H9 (cell line): ENCODE results near the gene MLIP. TPM values are rescaled to one million over a fixed set of nuclear protein-coding genes. Genes with fewer than 3 reads are reported as not detected.

Experiments
- DNase-seq: peaks from one replicate; pipeline ENCODE4 v3.0.0-alpha.2; 2017
- H2AFZ ChIP-seq: one replicate; pipeline ENCODE4 v1.6.1; 2013; ENCODE audit warnings: mild to moderate bottlenecking, low read length, control low read depth, moderate library complexity
- H2AK5ac ChIP-seq: 2 replicates; pipeline ENCODE4 v1.6.1; 2013; ENCODE audit warnings: low read length, control low read depth, mixed read lengths; ENCODE audit not compliant: insufficient read length
- H2BK120ac ChIP-seq: one replicate; pipeline ENCODE4 v1.6.1; 2013; ENCODE audit warnings: low read depth, mild to moderate bottlenecking, low read length, control low read depth, inconsistent platforms; ENCODE audit not compliant: poor library complexity, severe bottlenecking
- H2BK12ac ChIP-seq: 2 replicates; pipeline ENCODE4 v1.6.1; 2013; ENCODE audit warnings: low read length, control low read depth, mixed read lengths, low read depth; ENCODE audit not compliant: insufficient read length
- H2BK15ac ChIP-seq: 2 replicates; pipeline ENCODE4 v1.6.1; 2013; ENCODE audit warnings: low read depth, low read length, control low read depth
- H2BK20ac ChIP-seq: one replicate; pipeline ENCODE4 v1.6.1; 2013; ENCODE audit warnings: low read depth, mild to moderate bottlenecking, low read length, control low read depth, inconsistent platforms; ENCODE audit not compliant: poor library complexity, severe bottlenecking
- H2BK5ac ChIP-seq: 2 replicates; pipeline ENCODE4 v1.6.1; 2013; ENCODE audit warnings: low read length, control low read depth, mixed read lengths; ENCODE audit not compliant: insufficient read length
- H3K14ac ChIP-seq: 2 replicates; pipeline ENCODE4 v1.6.1; 2013; ENCODE audit warnings: low read length, control low read depth; ENCODE audit not compliant: insufficient read depth
- H3K18ac ChIP-seq: 2 replicates; pipeline ENCODE4 v1.6.1; 2013; ENCODE audit warnings: low read depth, mild to moderate bottlenecking, mixed read lengths, low read length, control low read depth; ENCODE audit not compliant: insufficient read length
- H3K23ac ChIP-seq: 2 replicates; pipeline ENCODE4 v1.6.1; 2013; ENCODE audit warnings: low read length, control low read depth, mixed read lengths, low read depth; ENCODE audit not compliant: insufficient read length
- H3K23me2 ChIP-seq: 2 replicates; pipeline ENCODE4 v1.6.1; 2013; ENCODE audit warnings: low read depth, mild to moderate bottlenecking, mixed read lengths, low read length, control low read depth; ENCODE audit not compliant: insufficient read length, poor library complexity, severe bottlenecking
- H3K27ac ChIP-seq: 2 replicates; pipeline ENCODE4 v1.5.1; 2013; ENCODE audit warnings: low read length, control low read depth, mixed read lengths, low read depth; ENCODE audit not compliant: insufficient read length
- H3K27me3 ChIP-seq: 2 replicates; pipeline ENCODE4 v1.6.1; 2013; ENCODE audit warnings: low read length, control low read depth, inconsistent platforms; ENCODE audit not compliant: insufficient read depth
- H3K4ac ChIP-seq: 2 replicates; pipeline ENCODE4 v1.6.1; 2013; ENCODE audit warnings: low read depth, mild to moderate bottlenecking, control low read depth, inconsistent platforms, low read length, moderate library complexity
- H3K4me1 ChIP-seq: 2 replicates; pipeline ENCODE4 v1.6.1; 2013; ENCODE audit warnings: low read length, control low read depth, inconsistent platforms; ENCODE audit not compliant: insufficient read depth
- H3K4me2 ChIP-seq: 2 replicates; pipeline ENCODE4 v1.6.1; 2013; ENCODE audit warnings: low read length, control low read depth, mixed read lengths; ENCODE audit not compliant: insufficient read length, insufficient read depth
- H3K56ac ChIP-seq: 2 replicates; pipeline ENCODE4 v1.6.1; 2013; ENCODE audit warnings: low read depth, mild to moderate bottlenecking, mixed read lengths, low read length, control low read depth; ENCODE audit not compliant: insufficient read length
- H3K79me1 ChIP-seq: 2 replicates; pipeline ENCODE4 v1.6.1; 2013; ENCODE audit warnings: low read depth, mild to moderate bottlenecking, moderate library complexity, low read length, control low read depth, inconsistent platforms; ENCODE audit not compliant: insufficient read depth, poor library complexity, severe bottlenecking
- H3K79me2 ChIP-seq: 2 replicates; pipeline ENCODE4 v1.6.1; 2013; ENCODE audit warnings: low read length, control low read depth, inconsistent platforms; ENCODE audit not compliant: insufficient read depth
- H3K9ac ChIP-seq: 2 replicates; pipeline ENCODE4 v1.6.1; 2013; ENCODE audit warnings: low read length, control low read depth, mixed read lengths; ENCODE audit not compliant: insufficient read length; ENCODE audit errors: extremely low read depth
- H3K9me3 ChIP-seq: one replicate; pipeline ENCODE4 v1.6.1; 2013; ENCODE audit warnings: low read depth, low read length, inconsistent platforms; ENCODE audit not compliant: control insufficient read depth
- H3T11ph ChIP-seq: one replicate; pipeline ENCODE4 v1.6.1; 2013; ENCODE audit warnings: mild to moderate bottlenecking, low read length, control low read depth, inconsistent platforms
- H4K20me1 ChIP-seq: one replicate; pipeline ENCODE4 v1.6.1; 2013; ENCODE audit not compliant: control insufficient read depth, insufficient read length, insufficient read depth
- H4K5ac ChIP-seq: 2 replicates; pipeline ENCODE4 v1.6.1; 2013; ENCODE audit warnings: low read depth, mild to moderate bottlenecking, mixed read lengths, low read length, control low read depth; ENCODE audit not compliant: insufficient read length
- H4K8ac ChIP-seq: replicated peaks from 2 replicates; pipeline ENCODE4 v1.6.1; 2013; ENCODE audit warnings: low read length, control low read depth, mixed read lengths, low read depth; ENCODE audit not compliant: insufficient read length
- H4K91ac ChIP-seq: 2 replicates; pipeline ENCODE4 v1.6.1; 2013; ENCODE audit warnings: low read depth, mild to moderate bottlenecking, moderate library complexity, mixed read lengths, low read length, control low read depth; ENCODE audit not compliant: insufficient read length
- H3K27ac Mint-ChIP-seq, 3 experiments: 2 replicates in 2 of 3; 3 replicates in 1 of 3; pipeline ENCODE4 v1.8.0; 2020 to 2021; ENCODE audit warnings: mixed read lengths in 3 of 3, mild to moderate bottlenecking in 1 of 3, moderate library complexity in 1 of 3
- H3K27me3 Mint-ChIP-seq: 2 replicates; pipeline ENCODE4 v1.8.0; 2021; ENCODE audit warnings: low read depth, mild to moderate bottlenecking, moderate library complexity, mixed read lengths
- H3K36me3 Mint-ChIP-seq, 3 experiments: 2 replicates in 2 of 3; 3 replicates in 1 of 3; pipeline ENCODE4 v1.8.0; 2020 to 2021; ENCODE audit warnings: low read depth in 3 of 3, mixed read lengths in 3 of 3; ENCODE audit not compliant: insufficient read depth in 1 of 3
- H3K4me1 Mint-ChIP-seq, 2 experiments: 2 replicates each; pipeline ENCODE4 v1.8.0; 2020; ENCODE audit warnings: mixed read lengths in 2 of 2
- H3K4me3 Mint-ChIP-seq, 2 experiments: 2 replicates in 1 of 2; 3 replicates in 1 of 2; pipeline ENCODE4 v1.8.0; 2020 to 2021; ENCODE audit warnings: mild to moderate bottlenecking in 2 of 2, mixed read lengths in 2 of 2, moderate library complexity in 1 of 2
- H3K9me3 Mint-ChIP-seq, 2 experiments: 2 replicates in 1 of 2; 3 replicates in 1 of 2; pipeline ENCODE4 v1.8.0; 2020; ENCODE audit warnings: mild to moderate bottlenecking in 2 of 2, mixed read lengths in 2 of 2, moderate library complexity in 1 of 2
- CTCF ChIP-seq: fragments of 200-600 bp; sonication (generic); conservative IDR thresholded peaks from 3 replicates; pipeline ENCODE4 v1.8.0; 2021; ENCODE audit warnings: antibody characterized with exemption, mild to moderate bottlenecking
- WGBS: extraction: QIAGEN DNeasy Blood & Tissue Kit; methylation state at CpG from one replicate; pipeline ENCODE4 v1.1.7; 2013; ENCODE audit warnings: missing lambda C conversion rate, low lambda C conversion rate, mixed read lengths; ENCODE audit not compliant: insufficient read length; ENCODE audit errors: extremely low coverage; 5-methylcytosine and 5-hydroxymethylcytosine counted together
- total RNA-seq: library from RNA; stranded (reverse); gene quantifications from 2 replicates; pipeline ENCODE4 v1.2.1, GENCODE V29; 2021

The MLIP gene
- total RNA-seq, 1 experiment from 2014 or later, result not detected

- no peak overlapping the region for H3K27ac ChIP-seq
- H3K27me3 Mint-ChIP-seq, result no peaks in the 10 kb centered on the region
- no peaks in the 10 kb centered on the region for H3K9me3 Mint-ChIP-seq
- no peak overlapping the region for H4K5ac ChIP-seq
- no peaks in the 10 kb centered on the region for H3K23me2 ChIP-seq
- no peak overlapping the region for H2BK120ac ChIP-seq
- no peak overlapping the region for H3K27ac Mint-ChIP-seq
- no peak overlapping the region for H4K91ac ChIP-seq
- no peak overlapping the region for H2AFZ ChIP-seq
- no peak overlapping the region for H3K4me3 Mint-ChIP-seq
- no peak overlapping the region for H2AK5ac ChIP-seq
- H3K27me3 ChIP-seq, result no peaks in the 10 kb centered on the region
- no peaks in the 10 kb centered on the region for H3K36me3 Mint-ChIP-seq
- no peaks in the 10 kb centered on the region for H3K4me1 ChIP-seq
- no peaks in the 10 kb centered on the region for H3K79me1 ChIP-seq
- no peak overlapping the region for H3K4me2 ChIP-seq
- no peaks in the 10 kb centered on the region for H3K4me1 Mint-ChIP-seq
- H4K20me1 ChIP-seq, result no peaks in the 10 kb centered on the region
- H3T11ph ChIP-seq, result no peak overlapping the region
- no peak overlapping the region for H3K18ac ChIP-seq
- 100% methylated on average over 1 of the region's 6 CpGs for WGBS
- H2BK15ac ChIP-seq, result no peak overlapping the region
- no peak overlapping the region for H2BK5ac ChIP-seq
- H3K9me3 ChIP-seq, result no peaks in the 10 kb centered on the region
- no peak overlapping the region for H3K23ac ChIP-seq
- H3K79me2 ChIP-seq, result no peaks in the 10 kb centered on the region
- H3K14ac ChIP-seq, result no peak overlapping the region
- no peak overlapping the region for H3K9ac ChIP-seq
- H2BK20ac ChIP-seq, result no peak overlapping the region
- H2BK12ac ChIP-seq, result no peak overlapping the region
- no peak for TF ChIP-seq CTCF
- H4K8ac ChIP-seq, result no peak overlapping the region
- no peak overlapping the region for H3K4ac ChIP-seq
- DNase-seq, result no peak
- no peak overlapping the region for H3K56ac ChIP-seq
Measured at GRCh38 chr6:54273214-54273820, 162.1 kb downstream of the MLIP start.
